Fibroblast of peridontal ligament (primary cell): ENCODE data around the gene WDR5B.
"Not testable (repeated sequence)": the region's sequence is repeated elsewhere in the genome, so short reads cannot be mapped to it uniquely, and the experiment has no call there.

ENCODE experiments used
- DNase-seq: peaks from one replicate; pipeline ENCODE4 v3.0.0-alpha.2; 2010; ENCODE audit errors: extremely low read depth

Gene WDR5B

DNA sequence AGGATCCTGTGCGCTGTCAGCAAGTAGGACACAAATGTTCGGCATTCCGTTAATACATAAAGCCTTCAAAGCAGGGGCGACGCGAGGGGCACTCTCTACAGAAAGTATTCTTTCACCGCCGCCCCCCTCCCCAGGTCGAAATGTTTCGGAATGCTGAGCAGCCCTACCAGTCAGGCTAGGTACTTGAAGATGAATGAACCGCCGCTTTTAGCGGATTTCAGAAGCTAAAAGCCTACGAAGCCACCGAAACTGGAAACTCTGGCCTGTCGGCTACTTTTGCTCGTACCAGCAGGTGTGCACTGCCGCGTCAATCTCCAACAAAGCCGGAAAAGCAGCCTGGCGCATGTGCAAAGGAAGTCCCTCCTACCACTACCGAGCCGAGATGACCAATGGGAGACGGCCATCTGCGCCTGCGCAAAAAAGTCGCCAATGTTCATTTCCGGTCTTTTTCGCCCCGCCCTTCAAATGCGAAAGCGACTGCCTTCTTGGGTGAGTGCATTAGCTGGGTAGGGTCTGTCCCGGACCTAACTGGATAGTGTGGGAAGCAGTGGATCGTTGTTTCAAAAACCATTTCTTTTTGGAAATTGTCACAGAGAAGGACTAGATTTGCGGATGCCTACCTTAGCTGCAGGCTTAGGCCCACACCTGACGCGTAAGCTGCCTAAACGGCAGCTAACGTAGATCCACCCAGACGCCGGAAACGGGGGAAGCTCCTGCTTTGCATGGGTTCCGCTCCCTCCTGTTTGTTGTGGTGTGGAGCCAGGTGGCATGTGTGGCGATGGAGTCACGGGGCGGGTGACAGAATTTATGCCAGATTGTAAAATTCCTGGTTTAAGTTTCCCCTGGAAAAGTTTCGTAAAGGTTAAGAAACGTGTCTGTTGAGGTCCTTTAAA, at the start of gene WDR5B:
TSS of gene WDR5B (minus strand) at position 301 of the 893 bp plus-strand sequence. CDS start 534 bp downstream, outside the sequence.
- DNase-seq: peak; percentile 98

DNA sequence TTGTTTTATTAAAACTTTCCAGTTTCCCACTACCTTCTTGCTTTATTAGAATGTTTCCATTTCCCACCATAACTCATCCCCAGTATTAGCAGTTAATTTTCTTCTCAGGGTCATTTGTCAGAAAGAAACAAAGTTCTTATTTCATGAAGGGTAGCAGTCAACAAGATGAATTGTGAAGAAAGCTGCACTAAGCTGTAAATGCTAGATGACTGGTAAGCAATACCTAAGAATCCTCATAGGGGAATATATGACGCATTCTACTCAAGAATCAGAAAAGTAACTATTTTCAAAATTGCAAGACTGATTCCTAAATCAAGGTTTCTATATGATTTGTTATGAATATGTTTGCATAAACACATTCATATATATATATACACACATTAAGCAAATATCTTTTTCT, 48.8 kb upstream of the WDR5B start:
- DNase-seq: no peak

DNA sequence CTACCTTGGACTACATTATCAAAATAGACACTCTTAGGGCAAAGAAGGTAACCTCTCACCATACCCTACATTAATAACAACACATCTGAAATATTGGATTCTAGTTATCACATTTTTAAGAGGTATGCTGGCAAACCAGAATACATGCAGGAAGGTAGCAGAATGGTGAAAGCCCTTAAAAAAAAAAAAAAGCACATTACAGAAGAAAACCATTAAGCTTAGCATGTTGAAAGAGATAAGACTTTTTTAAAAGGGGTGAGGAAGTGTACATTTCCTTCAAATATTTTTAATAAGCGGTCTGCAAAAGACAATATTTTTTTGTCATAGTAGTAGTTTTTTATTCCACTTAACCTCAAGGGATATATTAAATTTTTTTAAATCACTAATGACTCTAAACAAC, 46.5 kb upstream of the WDR5B start:
- no peak for DNase-seq

DNA sequence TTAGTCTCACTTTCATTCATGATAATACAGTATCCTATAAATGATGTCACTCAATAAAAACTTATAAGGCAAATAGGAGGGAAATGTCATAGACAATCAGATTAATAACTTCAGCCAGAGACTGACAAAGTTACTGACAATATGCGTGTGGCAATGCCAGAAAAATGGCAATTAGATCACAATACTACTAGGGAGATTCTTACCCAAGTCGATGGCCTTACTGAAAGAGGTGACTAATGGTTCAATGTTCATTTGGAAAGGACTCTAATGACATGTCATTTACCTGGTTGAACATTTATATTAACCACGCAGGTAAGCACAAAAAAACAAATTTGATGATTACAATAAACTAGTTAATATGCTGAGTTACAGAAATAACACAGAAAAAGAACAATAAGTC, 45.9 kb upstream of the WDR5B start:
- DNase-seq: no peak

DNA sequence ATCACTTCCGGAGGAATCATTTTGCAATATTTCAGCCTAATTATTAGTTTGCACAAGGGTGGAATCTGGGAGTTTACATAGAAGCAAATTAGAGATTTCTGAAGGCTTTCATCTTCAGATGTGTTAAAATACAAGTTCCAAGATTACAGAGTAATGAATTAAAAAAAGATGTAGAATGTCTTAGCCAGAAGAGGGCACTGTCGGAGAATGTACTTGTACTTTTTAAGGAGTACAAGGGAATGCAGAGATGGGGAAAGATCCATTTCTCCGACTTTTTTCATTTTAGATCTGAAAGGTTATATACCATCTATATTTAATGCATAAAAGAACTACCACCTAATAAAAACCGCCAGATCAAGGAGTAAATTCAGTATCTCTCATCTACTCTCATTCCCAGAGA, 43.1 kb upstream of the WDR5B start:
- DNase-seq: peak; percentile 85

DNA sequence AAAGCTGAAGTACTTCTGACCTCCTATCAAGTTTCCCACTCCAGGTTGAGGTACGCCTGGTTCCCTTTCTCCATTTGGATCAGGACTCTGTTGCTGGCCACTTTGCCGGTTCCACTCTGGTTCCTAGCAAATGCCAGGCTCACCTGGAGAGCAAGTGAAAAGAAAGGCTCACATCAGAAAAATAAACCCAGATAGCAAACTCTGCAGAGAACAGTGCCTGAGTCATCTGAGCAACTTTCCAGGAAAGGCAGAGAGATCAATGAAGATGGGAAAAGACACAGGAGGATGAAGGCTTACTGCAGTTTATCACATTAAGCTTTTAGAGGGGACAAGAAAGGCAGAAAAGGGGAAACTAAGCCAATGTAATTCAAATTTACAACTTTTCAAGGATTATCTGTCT, 41.8 kb upstream of the WDR5B start:
- no peak for DNase-seq

DNA sequence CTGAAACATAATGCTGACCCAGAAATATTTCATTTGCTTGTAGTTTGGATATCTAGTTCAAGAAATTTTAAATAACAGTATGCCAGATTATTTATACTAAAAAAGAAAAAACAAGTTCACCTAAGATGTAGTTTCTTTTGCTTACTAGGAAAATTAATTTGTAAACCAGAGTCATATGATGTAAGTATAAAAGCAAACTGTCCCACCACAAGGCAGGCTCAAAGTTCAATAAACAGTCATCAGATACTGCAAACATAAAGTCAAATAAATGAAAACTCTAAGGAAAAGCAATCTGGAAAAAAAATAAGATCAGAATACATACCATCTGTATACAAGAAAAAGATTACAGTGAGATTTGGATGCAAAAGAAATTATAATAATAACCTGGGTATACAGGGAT, 40.2 kb upstream of the WDR5B start:
- no peak for DNase-seq

DNA sequence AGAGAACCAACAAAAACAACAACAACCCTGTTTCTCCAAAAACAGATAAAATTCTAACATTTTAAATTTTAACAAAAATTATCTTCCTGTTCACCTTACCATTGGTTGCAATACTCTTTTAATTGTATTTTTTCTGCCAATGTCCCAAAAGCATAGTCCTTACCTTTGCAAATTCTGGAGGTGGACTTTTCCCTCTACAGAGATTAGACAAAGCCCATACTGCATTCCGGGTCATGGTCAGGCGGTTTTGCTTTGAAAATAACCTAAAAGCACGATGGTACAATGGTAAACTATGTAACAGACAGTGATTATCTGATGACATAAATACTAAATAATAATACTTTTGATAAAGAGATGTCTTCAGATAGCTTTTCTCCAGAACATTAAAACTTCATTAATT, 35.5 kb upstream of the WDR5B start:
- DNase-seq: no peak

DNA sequence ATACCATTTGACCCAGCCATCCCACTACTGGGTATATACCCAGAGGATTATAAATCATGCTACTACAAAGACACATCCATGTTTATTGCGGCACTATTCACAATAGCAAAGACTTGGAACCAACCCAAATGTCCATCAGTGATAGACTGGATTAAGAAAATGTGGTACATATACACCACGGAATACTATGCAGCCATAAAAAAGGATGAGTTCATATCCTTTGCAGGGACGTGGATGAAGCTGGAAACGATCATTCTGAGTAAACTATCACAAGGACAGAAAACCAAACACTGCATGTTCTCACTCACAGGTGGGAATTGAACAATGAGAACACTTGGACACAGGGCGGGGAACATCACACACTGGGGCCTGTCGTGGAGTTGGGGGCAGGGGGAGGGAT, 32.4 kb upstream of the WDR5B start:
- not testable (repeated sequence) for DNase-seq

DNA sequence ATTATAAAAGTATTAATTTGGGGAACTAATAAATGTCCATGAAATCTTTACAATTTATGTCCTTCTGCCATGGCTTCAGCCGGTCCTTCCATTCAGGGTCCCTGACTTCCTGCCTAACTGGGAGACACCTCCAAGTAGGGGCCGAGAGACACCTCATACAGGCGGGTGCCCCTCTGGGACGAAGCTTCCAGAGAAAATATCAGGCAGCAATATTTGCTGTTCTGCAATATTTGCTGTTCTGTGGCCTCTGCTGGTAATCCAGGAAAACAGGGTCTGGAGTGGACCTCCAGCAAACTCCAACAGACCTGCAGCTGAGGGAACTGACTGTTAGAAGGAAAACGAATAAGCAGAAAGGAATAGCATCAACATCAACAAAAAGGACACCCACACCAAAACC, 28.6 kb upstream of the WDR5B start:
- not testable (repeated sequence) for DNase-seq

DNA sequence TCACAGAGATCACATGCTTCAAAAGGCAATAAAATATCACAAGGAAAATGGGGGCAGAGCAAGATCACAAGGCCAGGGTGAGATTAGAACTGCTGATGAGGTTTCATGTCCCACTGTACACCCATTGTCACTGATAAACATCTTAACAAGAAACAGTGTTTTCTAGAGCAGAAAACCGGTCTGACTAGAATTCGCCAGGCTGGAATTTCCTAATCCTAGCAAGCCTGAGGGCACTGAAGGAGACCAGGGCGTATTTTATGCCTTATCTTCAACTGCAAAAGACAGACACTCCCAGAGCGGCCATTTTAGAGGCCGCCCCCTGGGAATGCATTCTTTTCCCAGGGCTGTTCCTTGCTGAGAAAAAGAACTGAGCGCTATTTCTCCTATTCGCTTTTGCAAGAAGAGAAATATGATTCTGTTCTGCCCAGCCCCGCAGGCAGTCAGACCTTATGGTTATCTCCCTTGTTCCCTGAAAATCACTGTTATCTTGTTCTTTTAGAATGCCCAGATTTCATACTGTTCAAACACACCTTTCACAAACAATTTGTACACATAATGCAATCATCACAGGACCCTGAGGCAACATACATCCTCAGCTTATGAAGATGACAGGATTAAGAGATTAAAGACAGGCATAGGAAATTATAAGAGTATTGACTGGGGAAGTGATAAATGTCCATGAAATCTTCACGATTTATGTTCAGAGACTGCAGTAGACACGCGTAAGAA, 28.1 kb upstream of the WDR5B start:
- DNase-seq: not testable (repeated sequence)

DNA sequence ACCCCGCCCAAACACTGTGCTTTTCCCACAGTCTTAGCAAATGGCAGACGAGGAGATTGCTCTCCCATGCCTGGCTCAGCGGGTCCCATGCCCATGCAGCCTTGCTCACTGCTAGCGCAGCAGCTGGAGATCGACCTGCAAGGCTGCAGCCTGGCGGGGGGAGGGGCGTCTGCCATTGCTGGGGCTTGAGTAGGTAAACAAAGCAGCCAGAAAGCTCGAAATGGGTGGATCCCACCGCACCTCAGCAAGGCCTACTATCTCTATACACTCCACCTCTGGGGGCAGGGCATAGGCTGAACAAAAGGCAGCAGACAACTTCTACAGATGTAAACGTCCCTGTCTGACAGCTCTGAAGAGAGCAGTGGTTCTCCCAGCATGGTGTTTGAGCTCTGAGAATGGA, 27.2 kb upstream of the WDR5B start:
- no peak for DNase-seq

DNA sequence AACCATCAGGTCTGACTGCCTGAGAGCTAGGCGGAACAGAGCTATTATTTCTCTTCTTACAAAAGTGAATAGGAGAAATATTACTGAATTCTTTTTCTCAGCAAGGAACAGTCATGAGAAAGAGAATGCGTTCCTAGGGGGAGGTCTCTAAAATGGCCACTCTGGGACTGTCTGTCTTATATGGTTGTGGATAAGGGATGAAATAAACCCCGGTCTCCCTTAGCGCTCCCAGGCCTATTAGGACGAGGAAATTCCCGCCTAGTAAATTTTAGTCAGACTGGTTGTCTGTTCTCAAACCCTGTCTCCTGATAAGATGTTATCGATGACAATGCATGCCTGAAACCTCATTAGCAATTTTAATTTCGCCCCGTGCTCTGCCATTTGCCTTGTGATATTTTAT, 20.1 kb upstream of the WDR5B start:
- no peak for DNase-seq

DNA sequence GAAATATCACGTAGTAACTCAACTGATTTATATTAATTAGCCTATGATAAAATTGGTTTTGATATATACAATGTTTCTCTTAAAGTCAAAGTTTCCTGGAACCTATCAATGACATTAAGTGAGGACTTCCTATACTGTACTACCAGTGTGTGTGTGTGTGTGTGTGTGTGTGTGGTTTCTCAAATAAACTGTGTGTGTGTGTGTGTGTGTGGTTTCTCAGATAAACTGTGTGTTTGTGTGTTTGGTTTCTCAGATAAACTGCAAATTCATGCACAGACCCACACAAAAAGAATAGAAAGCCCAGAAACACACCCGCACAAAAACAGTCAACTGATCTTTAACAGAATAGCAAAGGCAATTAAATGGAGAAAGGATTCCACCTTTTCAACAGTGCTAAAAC, 14.5 kb upstream of the WDR5B start:
- no peak for DNase-seq

DNA sequence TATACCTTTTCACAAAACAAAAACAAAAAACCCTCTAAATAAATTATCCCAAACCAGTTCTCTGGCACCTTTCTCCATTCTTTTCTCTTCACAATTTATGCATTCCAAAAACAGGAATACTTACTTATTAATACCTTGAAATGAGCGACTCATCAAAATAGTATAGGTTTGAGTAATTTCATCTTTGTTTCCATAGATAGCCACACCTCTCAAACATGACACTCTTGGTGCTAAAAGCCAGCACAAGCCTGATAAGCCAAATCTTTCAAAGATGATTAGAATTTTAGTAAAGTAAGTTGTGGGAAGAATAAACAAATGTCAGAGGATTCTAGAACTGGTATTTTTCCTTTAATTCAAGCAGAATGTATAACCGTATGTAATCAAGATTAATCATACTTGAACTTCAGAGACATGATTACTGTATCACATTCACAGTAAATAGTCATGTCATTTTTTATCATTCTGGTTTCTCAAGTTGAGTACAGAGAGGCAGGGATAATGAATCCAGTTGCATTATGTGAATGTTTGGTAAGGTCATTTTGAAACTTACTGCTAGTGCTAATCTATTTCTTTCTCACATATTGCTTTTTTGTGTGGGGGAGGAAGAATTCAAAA, 12.1 kb upstream of the WDR5B start:
- no peak for DNase-seq

DNA sequence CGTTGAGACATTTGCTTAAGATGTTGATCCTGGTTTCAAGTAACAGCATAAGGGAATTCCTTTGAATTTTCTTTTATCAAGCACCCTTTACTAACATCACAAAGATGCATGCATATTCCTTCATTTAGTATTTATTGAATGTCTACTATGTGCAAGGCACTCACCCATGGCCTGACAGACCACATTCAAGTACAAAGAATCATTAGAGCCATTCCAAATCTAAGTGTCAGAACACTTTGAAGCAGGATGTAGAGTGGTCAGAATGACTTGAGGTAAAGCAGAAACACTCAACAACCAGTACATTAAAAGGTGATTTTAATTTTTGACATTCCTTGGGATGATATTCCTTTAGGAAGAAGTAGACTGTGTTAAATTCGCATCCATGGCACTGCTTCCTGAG, 6.0 kb upstream of the WDR5B start:
- DNase-seq: no peak

DNA sequence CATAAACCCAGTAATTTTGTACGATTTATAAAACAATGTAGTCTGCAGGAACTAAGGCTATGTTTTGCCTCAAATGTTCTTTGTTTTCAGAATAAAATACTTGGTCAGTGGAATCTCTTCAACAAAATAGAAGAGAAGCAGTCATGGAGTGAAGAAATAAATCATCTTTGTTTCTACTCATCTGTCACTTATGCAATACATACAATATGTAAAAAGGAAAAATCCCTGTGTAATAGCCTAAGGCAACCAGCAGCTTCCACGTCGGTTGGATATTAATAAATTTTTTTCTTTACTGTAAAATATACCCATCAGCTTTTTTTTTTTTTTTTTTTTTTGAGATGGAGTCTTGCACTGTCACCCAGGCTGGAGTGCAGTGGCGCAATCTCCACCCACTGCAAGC, 5.2 kb upstream of the WDR5B start:
- DNase-seq: no peak

DNA sequence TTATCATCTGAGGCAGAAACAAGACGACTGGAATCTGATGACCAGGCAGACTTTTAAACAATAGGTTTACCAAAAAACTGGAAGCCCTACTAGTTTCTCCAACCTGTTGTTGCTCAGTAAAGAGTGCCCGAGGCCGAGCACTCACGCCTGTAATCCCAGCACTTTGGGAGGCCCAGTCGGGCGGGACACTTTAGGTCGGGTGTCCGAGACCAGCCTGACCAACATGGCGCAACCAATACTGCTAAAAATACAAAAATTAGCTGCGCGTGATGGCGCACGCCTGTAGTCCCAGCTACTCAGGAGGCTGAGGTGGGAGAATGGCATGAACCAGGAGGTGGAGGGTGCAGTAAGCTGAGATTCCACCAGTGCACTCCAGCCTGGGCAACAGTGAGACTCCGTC, 1.1 kb upstream of the WDR5B start:
- peak; percentile 24 for DNase-seq

DNA sequence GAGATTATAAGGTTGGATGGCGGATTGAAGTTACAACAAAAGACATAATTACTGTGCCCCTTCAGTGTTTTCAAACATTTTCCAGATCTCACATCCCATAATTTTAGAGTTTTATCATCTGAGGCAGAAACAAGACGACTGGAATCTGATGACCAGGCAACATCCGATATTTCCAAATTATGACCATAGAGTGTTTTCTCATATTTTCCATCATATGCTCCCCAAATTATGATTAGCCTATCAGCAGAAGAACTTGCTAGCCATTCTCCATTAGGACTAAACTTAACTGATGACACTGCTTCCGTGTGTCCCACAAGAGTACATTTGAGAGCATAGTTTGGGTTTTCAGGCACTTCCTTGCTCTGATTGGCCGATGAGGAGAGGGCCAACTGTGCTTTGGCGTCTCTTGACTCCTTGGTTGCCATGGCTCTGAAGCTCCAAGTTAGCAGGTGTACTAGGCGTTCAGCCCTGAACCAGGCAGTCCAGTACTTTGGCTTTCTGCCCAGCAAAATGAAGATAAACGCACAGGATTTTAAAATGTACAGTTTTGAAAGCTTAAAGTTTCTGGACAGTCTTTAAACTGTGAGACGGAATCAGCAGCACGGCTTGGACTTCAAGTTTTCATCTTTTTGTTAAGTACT, 638 bp downstream of the WDR5B start:
- peak; percentile 43 for DNase-seq

DNA sequence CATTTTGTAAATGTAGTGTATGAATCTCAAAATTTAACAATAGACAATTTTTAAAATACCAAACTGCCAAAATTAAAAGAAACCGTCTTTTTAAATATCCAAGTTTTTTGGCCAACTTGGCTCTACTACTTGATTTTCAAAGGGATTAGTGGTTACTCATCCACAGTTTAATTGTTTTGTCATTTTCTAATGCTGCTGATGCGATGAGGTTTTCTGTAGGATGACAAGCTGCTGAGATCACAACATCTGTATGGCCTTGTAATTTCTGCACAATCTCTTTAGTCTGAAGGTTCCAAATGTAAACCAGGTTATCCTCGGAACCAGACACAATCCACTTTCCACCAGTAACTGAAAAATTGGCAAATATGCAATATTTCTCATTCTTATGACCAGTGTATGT, 1.5 kb downstream of the WDR5B start:
- DNase-seq: no peak

DNA sequence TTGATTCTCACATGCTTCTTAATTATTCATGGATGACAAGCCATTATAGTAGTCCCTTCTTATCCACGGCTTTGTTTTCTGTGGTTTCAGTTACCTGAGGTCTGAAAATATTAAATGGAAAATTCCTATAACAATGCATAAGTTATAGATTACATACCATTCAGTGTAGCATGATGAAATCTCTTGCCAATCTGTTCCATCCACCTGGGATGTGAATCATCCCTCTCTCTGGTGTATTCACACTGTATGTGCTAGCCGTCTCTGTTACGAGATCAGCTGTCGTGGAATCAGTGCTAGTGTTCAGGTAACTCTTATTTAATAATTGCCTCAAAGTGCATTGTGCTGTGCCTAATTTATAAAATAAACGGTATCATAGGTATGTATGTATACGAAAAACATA, 5.2 kb downstream of the WDR5B start:
- no peak for DNase-seq

DNA sequence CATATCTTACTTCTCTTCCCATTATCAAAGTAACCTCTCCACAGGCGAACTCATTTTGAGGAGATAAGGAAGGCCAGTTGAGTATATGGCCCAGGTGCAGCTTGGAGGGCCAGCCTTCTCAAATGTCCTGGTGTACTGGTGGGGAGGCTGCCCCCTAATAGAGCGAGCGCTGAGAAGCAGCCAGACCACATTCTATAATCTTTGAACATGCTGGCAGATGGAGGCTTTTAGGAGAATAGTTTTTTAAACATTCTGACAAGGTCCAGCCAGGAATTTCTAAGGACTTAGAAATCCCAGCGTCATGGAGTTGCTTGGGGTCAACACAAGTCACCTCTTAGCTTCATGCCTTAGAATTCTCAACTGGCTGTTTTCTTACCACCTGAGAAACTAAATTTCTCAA, 5.8 kb downstream of the WDR5B start:
- no peak for DNase-seq
